ENCODE data around the gene FBXO38.

The FBXO38 gene

DNA sequence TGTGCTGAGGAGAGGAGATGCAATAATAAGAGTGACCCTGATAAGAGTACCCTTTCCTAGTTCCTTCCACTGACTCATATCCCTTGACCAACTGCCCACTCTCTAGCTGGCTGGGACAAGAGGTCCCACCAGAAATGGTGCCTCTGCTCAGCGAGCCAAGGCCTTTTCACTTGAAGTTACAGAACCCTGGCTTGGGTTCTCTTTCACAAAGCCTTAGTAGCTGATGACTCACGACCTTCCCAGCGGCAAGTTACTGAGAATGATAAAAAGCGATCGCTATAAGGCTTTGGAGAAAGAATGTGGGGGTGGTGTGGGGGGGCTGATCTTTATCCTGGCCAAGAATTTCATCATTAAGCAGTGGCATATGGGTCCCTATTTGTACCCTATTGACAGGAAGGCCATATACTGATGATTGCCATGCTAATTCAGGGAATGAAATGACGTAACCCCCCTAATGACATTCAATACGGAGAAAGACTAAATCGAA lies 90.3 kb downstream of the FBXO38 start:
- Histone ChIP-seq H3K79me2 (no peaks in the 10 kb centered on the region), H3K9me3 (ENCODE audit: control insufficient read depth, low read length) (no peaks in the 10 kb centered on the region), H3K36me3 (ENCODE audit: control insufficient read depth, insufficient read depth, low read length) (no peaks in the 10 kb centered on the region), H2AFZ (no peak overlapping the region), H3K4me1 (no peaks in the 10 kb centered on the region), H3K4me2 (ENCODE audit: low read length) (no peak overlapping the region), H3K4me3 (ENCODE audit: low read depth, low read length) (no peak overlapping the region), H3K27ac (no peak overlapping the region), H3K9ac (no peak overlapping the region), H3K27me3 (ENCODE audit: control insufficient read depth, insufficient read depth, low read length) (no peaks in the 10 kb centered on the region)
- TF ChIP-seq, protein P1, sequence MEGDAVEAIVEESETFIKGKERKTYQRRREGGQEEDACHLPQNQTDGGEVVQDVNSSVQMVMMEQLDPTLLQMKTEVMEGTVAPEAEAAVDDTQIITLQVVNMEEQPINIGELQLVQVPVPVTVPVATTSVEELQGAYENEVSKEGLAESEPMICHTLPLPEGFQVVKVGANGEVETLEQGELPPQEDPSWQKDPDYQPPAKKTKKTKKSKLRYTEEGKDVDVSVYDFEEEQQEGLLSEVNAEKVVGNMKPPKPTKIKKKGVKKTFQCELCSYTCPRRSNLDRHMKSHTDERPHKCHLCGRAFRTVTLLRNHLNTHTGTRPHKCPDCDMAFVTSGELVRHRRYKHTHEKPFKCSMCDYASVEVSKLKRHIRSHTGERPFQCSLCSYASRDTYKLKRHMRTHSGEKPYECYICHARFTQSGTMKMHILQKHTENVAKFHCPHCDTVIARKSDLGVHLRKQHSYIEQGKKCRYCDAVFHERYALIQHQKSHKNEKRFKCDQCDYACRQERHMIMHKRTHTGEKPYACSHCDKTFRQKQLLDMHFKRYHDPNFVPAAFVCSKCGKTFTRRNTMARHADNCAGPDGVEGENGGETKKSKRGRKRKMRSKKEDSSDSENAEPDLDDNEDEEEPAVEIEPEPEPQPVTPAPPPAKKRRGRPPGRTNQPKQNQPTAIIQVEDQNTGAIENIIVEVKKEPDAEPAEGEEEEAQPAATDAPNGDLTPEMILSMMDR (IDR thresholded peaks at IDR 0.05): no peak

GRCh38 chr5:148476302-148476701 lies 92.5 kb downstream of the FBXO38 start:
- Histone ChIP-seq H3K4me1 (no peaks in the 10 kb centered on the region), H2AFZ (no peak overlapping the region), H3K9ac (no peak overlapping the region), H3K9me3 (ENCODE audit: control insufficient read depth, low read length) (no peaks in the 10 kb centered on the region), H3K4me2 (ENCODE audit: low read length) (no peak overlapping the region), H3K4me3 (ENCODE audit: low read depth, low read length) (no peak overlapping the region), H3K27ac (no peak overlapping the region), H3K36me3 (ENCODE audit: control insufficient read depth, insufficient read depth, low read length) (no peaks in the 10 kb centered on the region), H3K79me2 (no peaks in the 10 kb centered on the region), H3K27me3 (ENCODE audit: control insufficient read depth, insufficient read depth, low read length) (no peaks in the 10 kb centered on the region)
- TF ChIP-seq, protein P1 (IDR thresholded peaks at IDR 0.05): no peak

GRCh38 chr5:148477429-148477828 lies 93.7 kb downstream of the FBXO38 start:
- Histone ChIP-seq H3K4me1 (no peaks in the 10 kb centered on the region), H3K36me3 (ENCODE audit: control insufficient read depth, insufficient read depth, low read length) (no peaks in the 10 kb centered on the region), H3K9me3 (ENCODE audit: control insufficient read depth, low read length) (no peaks in the 10 kb centered on the region), H3K4me2 (ENCODE audit: low read length) (no peak overlapping the region), H3K79me2 (no peaks in the 10 kb centered on the region), H3K9ac (no peak overlapping the region), H3K4me3 (ENCODE audit: low read depth, low read length) (no peak overlapping the region), H2AFZ (no peak overlapping the region), H3K27ac (no peak overlapping the region), H3K27me3 (ENCODE audit: control insufficient read depth, insufficient read depth, low read length) (no peaks in the 10 kb centered on the region)
- TF ChIP-seq, protein P1 (IDR thresholded peaks at IDR 0.05): no peak

GRCh38 chr5:148482196-148482595 lies 98.4 kb downstream of the FBXO38 start:
- H3K4me2 ChIP-seq (ENCODE audit: low read length): no peak overlapping the region
- no peak overlapping the region for H3K4me3 ChIP-seq (ENCODE audit: low read depth, low read length)
- no peaks in the 10 kb centered on the region for H3K36me3 ChIP-seq (ENCODE audit: control insufficient read depth, insufficient read depth, low read length)

More at GRCh38 chr5:148482196-148482595, 98.4 kb downstream of the FBXO38 start:
- H3K9ac ChIP-seq: no peak overlapping the region
- H3K79me2 ChIP-seq: no peaks in the 10 kb centered on the region
- no peaks in the 10 kb centered on the region for H3K4me1 ChIP-seq
- H3K9me3 ChIP-seq (ENCODE audit: control insufficient read depth, low read length): no peaks in the 10 kb centered on the region
- H3K27ac ChIP-seq: no peak overlapping the region
- no peaks in the 10 kb centered on the region for H3K27me3 ChIP-seq (ENCODE audit: control insufficient read depth, insufficient read depth, low read length)
- TF ChIP-seq, protein P1 (IDR thresholded peaks at IDR 0.05): no peak
- peak overlapping the region; percentile 77 for H2AFZ ChIP-seq
